ENCODE data around the gene ABCA3.

DNA sequence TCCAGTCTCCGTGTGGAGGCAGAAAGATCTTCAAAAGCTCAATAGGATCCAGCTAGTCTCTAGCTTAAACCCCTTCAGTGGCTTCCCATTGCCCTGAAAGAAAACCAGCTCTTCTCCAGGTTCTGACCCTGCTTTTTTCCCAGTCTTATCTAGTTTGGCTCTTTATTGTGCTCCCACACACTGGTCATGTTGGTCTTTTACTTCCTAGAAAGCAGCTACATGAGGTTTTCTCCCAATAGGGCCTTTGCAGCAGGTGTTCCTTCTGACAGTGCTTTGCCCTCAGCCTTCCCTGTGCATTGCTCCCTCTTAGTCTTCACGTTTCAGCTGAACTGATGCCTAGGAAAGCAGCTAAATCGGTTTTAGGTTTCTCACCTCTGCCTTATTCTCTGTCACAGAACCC is 21.7 kb upstream of the ABCA3 start:
- TF ChIP-seq, protein P1, sequence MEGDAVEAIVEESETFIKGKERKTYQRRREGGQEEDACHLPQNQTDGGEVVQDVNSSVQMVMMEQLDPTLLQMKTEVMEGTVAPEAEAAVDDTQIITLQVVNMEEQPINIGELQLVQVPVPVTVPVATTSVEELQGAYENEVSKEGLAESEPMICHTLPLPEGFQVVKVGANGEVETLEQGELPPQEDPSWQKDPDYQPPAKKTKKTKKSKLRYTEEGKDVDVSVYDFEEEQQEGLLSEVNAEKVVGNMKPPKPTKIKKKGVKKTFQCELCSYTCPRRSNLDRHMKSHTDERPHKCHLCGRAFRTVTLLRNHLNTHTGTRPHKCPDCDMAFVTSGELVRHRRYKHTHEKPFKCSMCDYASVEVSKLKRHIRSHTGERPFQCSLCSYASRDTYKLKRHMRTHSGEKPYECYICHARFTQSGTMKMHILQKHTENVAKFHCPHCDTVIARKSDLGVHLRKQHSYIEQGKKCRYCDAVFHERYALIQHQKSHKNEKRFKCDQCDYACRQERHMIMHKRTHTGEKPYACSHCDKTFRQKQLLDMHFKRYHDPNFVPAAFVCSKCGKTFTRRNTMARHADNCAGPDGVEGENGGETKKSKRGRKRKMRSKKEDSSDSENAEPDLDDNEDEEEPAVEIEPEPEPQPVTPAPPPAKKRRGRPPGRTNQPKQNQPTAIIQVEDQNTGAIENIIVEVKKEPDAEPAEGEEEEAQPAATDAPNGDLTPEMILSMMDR (IDR thresholded peaks at IDR 0.05) = no peak
- no peak for TF ChIP-seq POLR2A (IDR thresholded peaks at IDR 0.05)
- TF ChIP-seq EP300 (IDR thresholded peaks at IDR 0.05) = no peak

All from tibial nerve (tissue), 4 donors.